GM19025 (cell line): Measurements from ENCODE around the gene ACSS1.
A peak's percentile ranks its signal among the peaks of the same experiment; 100 is the strongest.

Source experiments
- ATAC-seq: cut with Tn5 transposase; IDR thresholded peaks from one replicate; pipeline ENCODE4 v1.9.1; 2021; ENCODE audit warnings: mild to moderate bottlenecking, low read depth, moderate library complexity; ENCODE audit not compliant: unreplicated experiment

ACSS1 gene

GRCh38 chr20:24996449-24997377 lies 61.2 kb downstream of the ACSS1 start:
- no peak for ATAC-seq

- no peak for ATAC-seq
Observed at GRCh38 chr20:24995741-24996448, 62.0 kb downstream of the ACSS1 start.

GRCh38 chr20:24994470-24995368 lies 63.2 kb downstream of the ACSS1 start:
- ATAC-seq, result no peak

- ATAC-seq, result no peak
Observed at GRCh38 chr20:24994186-24994465, 63.8 kb downstream of the ACSS1 start.

GRCh38 chr20:24993337-24994185 lies 64.4 kb downstream of the ACSS1 start:
- ATAC-seq, result no peak

- ATAC-seq, result peak; percentile 98
Observed at GRCh38 chr20:24992487-24993205, 65.3 kb downstream of the ACSS1 start, which contains the start of gene APMAP. TSS of gene APMAP (minus strand) at chr20:24992751. CDS start at chr20:24992688, 63 bp downstream.

- ATAC-seq, result peak; percentile 9
Observed at GRCh38 chr20:24991897-24992486, 65.9 kb downstream of the ACSS1 start.

- ATAC-seq, result no peak
Observed at GRCh38 chr20:24990810-24991252, 67.1 kb downstream of the ACSS1 start.

- no peak for ATAC-seq
Observed at GRCh38 chr20:24989162-24989561, 68.8 kb downstream of the ACSS1 start.

- ATAC-seq, result no peak
Observed at GRCh38 chr20:24987873-24988835, 69.8 kb downstream of the ACSS1 start.

- ATAC-seq, result no peak
Observed at GRCh38 chr20:24987244-24987643, 70.7 kb downstream of the ACSS1 start.

GRCh38 chr20:24986436-24987015 lies 71.4 kb downstream of the ACSS1 start:
- ATAC-seq, result no peak

GRCh38 chr20:24985802-24986201 lies 72.1 kb downstream of the ACSS1 start:
- no peak for ATAC-seq

GRCh38 chr20:24984961-24985640 lies 72.8 kb downstream of the ACSS1 start:
- ATAC-seq, result no peak

GRCh38 chr20:24983896-24984295 lies 74.0 kb downstream of the ACSS1 start:
- ATAC-seq, result no peak

GRCh38 chr20:24981790-24982189 lies 76.1 kb downstream of the ACSS1 start:
- ATAC-seq, result no peak

GRCh38 chr20:24981282-24981681 lies 76.7 kb downstream of the ACSS1 start:
- ATAC-seq, result no peak
